ENCODE measurements around the gene NOC3L.
"Not testable (repeated sequence)": the region's sequence is repeated elsewhere in the genome, so short reads cannot be mapped to it uniquely, and the experiment has no call there.

The NOC3L gene

DNA sequence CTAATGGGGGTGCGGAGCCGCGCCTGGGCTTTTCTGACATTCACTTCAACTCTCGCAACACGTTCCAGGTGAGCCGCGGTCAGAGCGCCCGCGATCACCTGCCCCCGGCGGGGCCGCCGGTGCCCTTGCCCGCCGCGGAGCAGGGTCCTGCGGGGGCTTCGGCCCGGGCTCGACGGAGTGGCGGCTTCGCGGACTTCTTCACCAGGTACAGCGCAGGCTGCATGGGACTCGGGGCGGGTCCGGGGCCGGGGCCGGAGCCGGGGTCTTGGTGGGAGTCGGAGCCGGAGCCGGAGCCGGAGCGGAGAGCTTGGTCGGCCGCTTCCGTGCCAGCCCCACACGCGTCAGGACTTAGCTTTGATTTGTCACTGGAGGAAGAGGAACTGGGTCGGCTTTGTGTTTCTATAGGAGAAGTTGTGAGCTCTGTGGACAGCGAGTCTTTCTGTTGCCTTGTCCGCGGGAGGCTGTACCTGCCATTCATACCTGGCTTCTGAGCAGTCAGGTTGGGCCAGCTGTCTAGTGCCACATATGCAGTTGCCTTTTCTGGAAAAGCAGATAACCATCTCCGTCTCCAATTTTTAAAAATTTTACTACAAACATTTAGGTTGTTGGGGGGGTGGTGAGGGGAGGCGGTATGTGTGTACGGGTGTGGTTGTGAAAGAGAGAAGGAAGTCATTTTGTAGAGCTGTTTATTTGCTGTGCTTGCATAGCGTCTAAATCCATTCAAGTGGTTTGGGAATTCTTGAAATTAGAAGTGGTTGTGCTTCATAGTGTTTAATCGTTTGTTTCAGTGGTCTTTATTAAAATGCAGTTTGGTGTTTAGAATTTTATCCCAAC is 40.9 kb upstream of the NOC3L start:
- H3K27ac ChIP-seq = peak overlapping the region; percentile 93
- TF ChIP-seq, protein P1, sequence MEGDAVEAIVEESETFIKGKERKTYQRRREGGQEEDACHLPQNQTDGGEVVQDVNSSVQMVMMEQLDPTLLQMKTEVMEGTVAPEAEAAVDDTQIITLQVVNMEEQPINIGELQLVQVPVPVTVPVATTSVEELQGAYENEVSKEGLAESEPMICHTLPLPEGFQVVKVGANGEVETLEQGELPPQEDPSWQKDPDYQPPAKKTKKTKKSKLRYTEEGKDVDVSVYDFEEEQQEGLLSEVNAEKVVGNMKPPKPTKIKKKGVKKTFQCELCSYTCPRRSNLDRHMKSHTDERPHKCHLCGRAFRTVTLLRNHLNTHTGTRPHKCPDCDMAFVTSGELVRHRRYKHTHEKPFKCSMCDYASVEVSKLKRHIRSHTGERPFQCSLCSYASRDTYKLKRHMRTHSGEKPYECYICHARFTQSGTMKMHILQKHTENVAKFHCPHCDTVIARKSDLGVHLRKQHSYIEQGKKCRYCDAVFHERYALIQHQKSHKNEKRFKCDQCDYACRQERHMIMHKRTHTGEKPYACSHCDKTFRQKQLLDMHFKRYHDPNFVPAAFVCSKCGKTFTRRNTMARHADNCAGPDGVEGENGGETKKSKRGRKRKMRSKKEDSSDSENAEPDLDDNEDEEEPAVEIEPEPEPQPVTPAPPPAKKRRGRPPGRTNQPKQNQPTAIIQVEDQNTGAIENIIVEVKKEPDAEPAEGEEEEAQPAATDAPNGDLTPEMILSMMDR (conservative IDR thresholded peaks at IDR 0.05; ENCODE audit: low read depth) = no peak
- CTCF ChIA-PET = interaction anchor here (0.7 to 2.1 kb wide), 2 partner anchors 40 to 45 kb away, joined by 3 to 13 read pairs; no protein-coding TSS in a partner anchor
- POLR2A ChIA-PET (ENCODE audit: low non-redundant PET) = no interaction called here
- peak; percentile 74 for DNase-seq (ENCODE audit: low spot score)

DNA sequence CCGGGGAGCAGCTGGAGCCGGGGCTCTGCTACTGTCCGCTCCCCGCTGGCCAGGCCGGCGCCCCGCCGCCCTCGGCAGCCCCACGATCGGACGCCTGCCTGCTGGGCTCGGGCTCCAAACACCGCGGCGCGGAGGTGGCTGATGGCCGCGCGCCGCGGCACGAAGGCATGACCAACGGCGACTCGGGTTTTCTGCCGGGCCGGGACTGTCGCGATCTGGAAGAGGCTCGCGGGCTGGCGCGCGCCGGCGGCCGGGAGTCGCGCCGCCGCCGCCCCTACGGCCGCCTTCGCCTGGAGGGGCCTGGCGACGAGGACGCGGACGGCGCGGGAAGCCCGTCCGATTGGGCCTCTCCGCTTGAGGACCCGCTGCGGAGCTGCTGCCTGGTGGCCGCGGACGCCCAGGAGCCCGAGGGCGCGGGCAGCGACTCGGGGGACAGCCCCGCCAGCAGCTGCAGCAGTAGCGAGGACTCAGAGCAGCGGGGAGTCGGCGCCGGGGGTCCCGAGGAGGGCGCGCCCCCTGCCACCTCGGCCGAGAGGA is 40.2 kb upstream of the NOC3L start:
- ChIA-PET POLR2A (ENCODE audit: low non-redundant PET) (interaction anchor here (0.6 kb wide), 1 partner anchor 21 kb away, joined by 3 read pairs; no protein-coding TSS in a partner anchor), CTCF (interaction anchor here (0.7 to 2.1 kb wide), 4 partner anchors 12 to 46 kb away, joined by 3 to 13 read pairs (median 4); no protein-coding TSS in a partner anchor)
- peak; percentile 55 for DNase-seq (ENCODE audit: low spot score)
- TF ChIP-seq, protein P1 (conservative IDR thresholded peaks at IDR 0.05; ENCODE audit: low read depth) = no peak
- peak overlapping the region; percentile 93 for H3K27ac ChIP-seq

DNA sequence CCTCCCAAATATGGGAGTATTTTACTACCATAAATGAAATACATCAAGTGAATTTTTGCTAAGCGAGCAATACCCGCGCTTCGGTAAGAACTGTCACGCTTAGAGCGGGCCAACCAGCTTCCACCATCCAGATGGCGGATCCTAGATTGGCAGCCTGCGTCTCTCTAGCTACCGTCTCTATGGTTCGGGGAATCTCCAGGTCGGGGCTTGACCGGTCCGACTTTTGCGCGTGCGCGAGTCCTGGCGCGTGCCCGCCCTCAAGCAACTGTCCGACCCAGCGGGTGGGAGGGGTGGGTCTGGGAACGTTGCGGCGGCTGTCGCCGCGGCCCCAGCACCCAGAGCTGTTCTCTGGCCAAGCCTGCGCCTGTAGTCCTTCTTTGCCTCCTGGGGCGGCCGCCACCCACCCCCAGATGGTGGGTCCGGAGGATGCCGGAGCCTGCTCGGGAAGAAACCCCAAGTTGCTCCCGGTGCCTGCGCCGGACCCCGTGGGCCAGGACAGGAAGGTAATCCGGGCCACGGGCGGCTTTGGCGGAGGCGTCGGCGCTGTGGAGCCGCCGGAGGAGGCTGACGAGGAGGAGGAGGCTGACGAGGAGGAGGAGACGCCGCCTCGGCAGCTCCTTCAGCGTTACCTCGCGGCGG is 39.6 kb upstream of the NOC3L start, which contains the start of gene TBC1D12:
Gene TBC1D12 (plus strand): TSS at position 338 of the 639 bp plus-strand sequence. CDS start 73 bp downstream, at position 411.
- ChIA-PET CTCF (interaction anchor here (1.0 to 2.1 kb wide), 4 partner anchors 11 to 42 kb away, joined by 3 to 13 read pairs (median 4); no protein-coding TSS in a partner anchor), POLR2A (ENCODE audit: low non-redundant PET) (interaction anchor here (0.6 kb wide), 1 partner anchor 22 kb away, joined by 3 read pairs; no protein-coding TSS in a partner anchor)
- peak; percentile 91 for DNase-seq (ENCODE audit: low spot score)

DNA sequence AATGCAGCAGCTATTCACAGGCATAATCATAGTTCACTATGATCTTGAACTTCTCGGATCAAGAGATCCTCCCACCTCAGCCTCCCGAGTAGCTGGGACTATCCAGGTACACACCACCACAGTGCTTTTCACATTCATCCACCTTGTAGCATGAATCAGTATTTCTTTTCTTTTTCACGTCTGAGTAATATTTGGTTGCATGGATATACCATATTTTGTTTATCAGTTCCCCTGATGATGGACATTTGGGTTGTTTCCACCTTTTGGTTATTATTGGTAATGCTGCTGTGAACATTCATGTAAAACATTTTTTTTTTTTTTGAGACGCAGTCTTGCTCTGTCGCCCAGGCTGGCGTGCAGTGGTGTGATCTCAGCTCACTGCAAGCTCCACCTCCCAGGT is 36.0 kb upstream of the NOC3L start:
- TF ChIP-seq, protein P1 (conservative IDR thresholded peaks at IDR 0.05; ENCODE audit: low read depth) = no peak
- ChIA-PET CTCF (interaction anchor here (0.6 kb wide), 1 partner anchor 37 kb away, joined by 3 read pairs; no protein-coding TSS in a partner anchor), POLR2A (ENCODE audit: low non-redundant PET) (no interaction called here)
- DNase-seq (ENCODE audit: low spot score) = no peak
- no peak overlapping the region for H3K27ac ChIP-seq

More for the DNA sequence above, 39.6 kb upstream of the NOC3L start, which contains the start of gene TBC1D12:
- TF ChIP-seq, protein P1 (conservative IDR thresholded peaks at IDR 0.05; ENCODE audit: low read depth) = no peak
- H3K27ac ChIP-seq = peak within 1 kb of the TSS; percentile 93

DNA sequence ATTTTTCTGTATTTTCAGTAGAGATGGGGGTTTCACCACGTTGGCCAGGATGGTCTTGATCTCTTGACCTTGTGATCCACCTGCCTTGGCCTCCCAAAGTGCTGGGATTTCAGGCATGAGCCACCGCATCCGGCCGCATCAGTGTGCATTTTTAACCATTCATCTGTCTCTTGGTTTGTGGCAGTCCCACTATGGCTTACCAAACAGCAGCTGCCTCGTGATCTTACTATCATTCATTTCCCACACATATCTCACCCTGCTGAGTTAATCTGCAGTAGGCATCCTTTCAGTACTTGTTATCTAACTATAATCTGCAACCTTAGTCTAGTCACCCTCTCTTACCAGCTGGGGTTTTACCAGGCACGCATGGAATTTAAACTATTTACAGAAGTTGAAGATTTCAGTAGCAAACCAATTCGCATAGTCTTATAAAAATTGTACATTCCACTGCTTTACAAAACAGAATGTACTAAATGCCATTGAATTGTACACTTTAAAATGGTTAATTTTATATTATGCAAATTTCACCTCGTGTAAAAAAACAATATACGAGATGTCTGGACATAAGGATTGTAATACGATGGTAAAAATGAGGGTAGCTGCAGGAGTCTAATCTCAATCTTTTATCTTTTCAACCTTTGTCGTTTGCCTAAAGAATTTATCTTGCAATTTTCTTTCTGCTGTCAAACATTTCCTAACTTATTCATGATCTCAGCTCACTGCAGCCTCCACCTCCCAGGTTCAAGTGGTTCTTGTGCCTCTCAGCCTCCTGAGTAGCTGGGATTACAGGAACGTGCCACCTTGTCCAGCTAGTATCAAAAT is 35.0 kb upstream of the NOC3L start:
- no peak overlapping the region for H3K27ac ChIP-seq
- ChIA-PET CTCF (interaction anchor here (0.6 kb wide), 2 partner anchors 25 to 76 kb away, joined by 5 to 8 read pairs; no protein-coding TSS in a partner anchor), POLR2A (ENCODE audit: low non-redundant PET) (no interaction called here)
- TF ChIP-seq, protein P1 (conservative IDR thresholded peaks at IDR 0.05; ENCODE audit: low read depth) = no peak
- peak; percentile 20 for DNase-seq (ENCODE audit: low spot score)

DNA sequence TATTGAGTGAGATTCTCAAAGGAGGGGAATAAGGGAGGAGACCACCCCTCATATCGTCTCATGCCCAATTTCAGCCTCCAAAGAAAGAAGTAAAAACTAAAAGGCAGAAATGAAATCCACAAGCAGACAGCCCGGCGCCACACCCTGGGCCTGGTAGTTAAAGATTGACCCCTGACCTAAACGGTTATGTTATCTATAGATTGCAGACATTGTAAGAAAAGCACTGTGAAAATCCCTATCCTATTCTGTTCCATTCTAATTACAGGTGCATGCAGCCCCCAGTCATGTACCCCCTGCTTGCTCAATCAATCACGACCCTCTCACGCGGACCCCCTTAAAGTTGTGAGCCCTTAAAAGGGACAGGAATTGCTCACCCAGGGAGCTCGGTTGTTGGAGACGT is 29.4 kb upstream of the NOC3L start:
- H3K27ac ChIP-seq; POLR2A ChIA-PET (ENCODE audit: low non-redundant PET); DNase-seq (ENCODE audit: low spot score): not testable (repeated sequence)
- CTCF ChIA-PET = interaction anchor here (0.6 kb wide), 1 partner anchor 788 kb away, joined by 3 read pairs; no protein-coding TSS in a partner anchor

DNA sequence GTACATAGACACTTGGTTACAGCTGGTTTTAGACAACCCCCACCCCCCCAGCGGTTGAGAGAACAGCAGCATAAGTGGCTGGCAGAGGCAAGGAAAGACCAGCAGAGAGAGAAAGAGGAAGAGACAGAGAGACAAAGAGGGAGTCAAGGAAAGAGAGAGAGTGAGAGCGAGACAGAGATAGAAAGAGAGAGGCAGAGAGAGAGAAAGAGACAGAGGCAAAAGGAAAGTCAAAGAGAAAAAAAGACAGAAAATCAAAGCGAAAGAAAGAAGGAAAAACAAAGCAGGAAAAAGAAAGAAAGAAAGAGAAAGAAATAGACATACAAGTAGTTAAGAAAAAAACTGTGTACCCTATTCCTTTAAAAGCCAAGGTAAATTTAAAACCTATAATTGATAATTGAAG is 23.0 kb upstream of the NOC3L start:
- POLR2A ChIA-PET (ENCODE audit: low non-redundant PET); DNase-seq (ENCODE audit: low spot score); CTCF ChIA-PET; H3K27ac ChIP-seq: not testable (repeated sequence)
